Measurements from ENCODE around the gene SOX11. TPM values are rescaled to one million over a fixed set of nuclear protein-coding genes. Genes with fewer than 3 reads are reported as not detected.

Gene SOX11
- total RNA-seq, 1 experiment from 2014 or later, result not detected

DNA sequence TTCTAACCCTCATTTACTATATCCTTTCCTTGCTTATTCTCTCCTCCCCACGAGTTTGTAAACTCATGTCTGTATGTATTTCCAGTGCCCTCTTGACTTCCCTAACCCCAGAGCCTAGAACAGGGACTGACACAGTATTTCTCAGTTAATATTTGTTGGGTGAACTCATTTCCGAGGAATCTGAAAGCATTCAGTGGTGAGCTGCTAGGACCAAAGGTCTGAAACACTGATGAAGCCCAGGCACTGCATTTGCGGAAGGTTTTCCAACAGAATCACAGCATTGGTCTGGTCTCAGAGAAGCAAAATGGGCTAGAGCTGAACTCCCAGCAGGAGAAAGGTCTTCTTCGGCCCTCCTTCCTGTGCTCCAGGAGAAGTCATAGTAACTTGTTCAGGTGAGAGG is 56.8 kb downstream of the SOX11 start:
- no peak overlapping the region for H3K4me3 ChIP-seq (ENCODE audit: low read length)
- H3K9me2 ChIP-seq (replicated peaks; ENCODE audit: low read length), result no peaks in the 10 kb centered on the region
- DNase-seq (no peak), ATAC-seq (no peak)
- no peaks in the 10 kb centered on the region for H3F3A ChIP-seq (ENCODE audit: low read length, unreplicated experiment)
- H3K4me1 ChIP-seq (ENCODE audit: insufficient read depth, low read length), result no peaks in the 10 kb centered on the region
- TF ChIP-seq EZH2phosphoT487 (IDR thresholded peaks at IDR 0.05; ENCODE audit: borderline replicate concordance, low read length) (no peak), EZH2 (IDR thresholded peaks at IDR 0.05; ENCODE audit: low read length, unreplicated experiment) (no peak)
- TF ChIP-seq, protein P1, sequence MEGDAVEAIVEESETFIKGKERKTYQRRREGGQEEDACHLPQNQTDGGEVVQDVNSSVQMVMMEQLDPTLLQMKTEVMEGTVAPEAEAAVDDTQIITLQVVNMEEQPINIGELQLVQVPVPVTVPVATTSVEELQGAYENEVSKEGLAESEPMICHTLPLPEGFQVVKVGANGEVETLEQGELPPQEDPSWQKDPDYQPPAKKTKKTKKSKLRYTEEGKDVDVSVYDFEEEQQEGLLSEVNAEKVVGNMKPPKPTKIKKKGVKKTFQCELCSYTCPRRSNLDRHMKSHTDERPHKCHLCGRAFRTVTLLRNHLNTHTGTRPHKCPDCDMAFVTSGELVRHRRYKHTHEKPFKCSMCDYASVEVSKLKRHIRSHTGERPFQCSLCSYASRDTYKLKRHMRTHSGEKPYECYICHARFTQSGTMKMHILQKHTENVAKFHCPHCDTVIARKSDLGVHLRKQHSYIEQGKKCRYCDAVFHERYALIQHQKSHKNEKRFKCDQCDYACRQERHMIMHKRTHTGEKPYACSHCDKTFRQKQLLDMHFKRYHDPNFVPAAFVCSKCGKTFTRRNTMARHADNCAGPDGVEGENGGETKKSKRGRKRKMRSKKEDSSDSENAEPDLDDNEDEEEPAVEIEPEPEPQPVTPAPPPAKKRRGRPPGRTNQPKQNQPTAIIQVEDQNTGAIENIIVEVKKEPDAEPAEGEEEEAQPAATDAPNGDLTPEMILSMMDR (conservative IDR thresholded peaks at IDR 0.05; ENCODE audit: low read depth, low read length), result no peak
- no peaks in the 10 kb centered on the region for H3K36me3 ChIP-seq (ENCODE audit: low read depth, low read length)
- H2AFZ ChIP-seq (ENCODE audit: low read length), result no peak overlapping the region
- H3K27me3 ChIP-seq (ENCODE audit: low read length), result no peaks in the 10 kb centered on the region
- no TSS peak for BruUV-seq (replicated peaks)
- intact Hi-C loops (cut with micrococcal nuclease), result no loop called here
- POLR2A ChIA-PET (ENCODE audit: unreplicated experiment), result no interaction called here
- H4K20me1 ChIP-seq (ENCODE audit: low read length), result no peaks in the 10 kb centered on the region
- H3K9me3 ChIP-seq (ENCODE audit: low read length), result no peaks in the 10 kb centered on the region
- H3K27ac ChIP-seq (ENCODE audit: low read length), result no peak overlapping the region
- no peaks in the 10 kb centered on the region for H3K79me2 ChIP-seq (ENCODE audit: low read length)
- CTCF ChIA-PET, result no interaction called here
- no peak overlapping the region for H3K4me2 ChIP-seq (ENCODE audit: low read length)
- H3K9ac ChIP-seq (ENCODE audit: low read length), result no peak overlapping the region

DNA sequence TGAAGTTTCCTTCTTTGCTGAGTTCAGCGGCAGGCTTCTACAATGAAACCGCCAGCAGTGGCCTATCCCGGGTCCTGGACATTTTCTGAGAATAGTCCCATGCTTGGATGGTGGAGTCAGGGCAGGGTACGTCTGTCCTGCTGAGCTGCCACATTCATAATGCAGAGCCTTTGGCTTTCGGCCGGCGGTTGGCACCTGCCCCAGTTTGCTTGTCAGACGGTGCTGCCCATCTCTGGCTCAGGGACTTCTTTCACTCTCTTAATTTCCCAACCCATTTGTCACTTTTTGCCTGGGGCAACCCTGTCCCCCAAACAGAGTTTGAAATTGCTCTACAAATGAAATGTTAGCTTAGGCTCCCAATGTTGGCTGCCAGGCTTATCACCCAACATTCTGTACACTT is 57.2 kb downstream of the SOX11 start:
- POLR2A ChIA-PET (ENCODE audit: unreplicated experiment), result no interaction called here
- ATAC-seq (no peak), DNase-seq (no peak)
- Histone ChIP-seq H3K27ac (ENCODE audit: low read length) (no peak overlapping the region), H3K4me1 (ENCODE audit: insufficient read depth, low read length) (no peaks in the 10 kb centered on the region), H4K20me1 (ENCODE audit: low read length) (no peaks in the 10 kb centered on the region), H2AFZ (ENCODE audit: low read length) (no peak overlapping the region), H3K9me2 (replicated peaks; ENCODE audit: low read length) (no peaks in the 10 kb centered on the region), H3K27me3 (ENCODE audit: low read length) (no peaks in the 10 kb centered on the region), H3K4me3 (ENCODE audit: low read length) (no peak overlapping the region), H3K79me2 (ENCODE audit: low read length) (no peaks in the 10 kb centered on the region), H3K36me3 (ENCODE audit: low read depth, low read length) (no peaks in the 10 kb centered on the region), H3K4me2 (ENCODE audit: low read length) (no peak overlapping the region), H3K9ac (ENCODE audit: low read length) (no peak overlapping the region), H3F3A (ENCODE audit: low read length, unreplicated experiment) (no peaks in the 10 kb centered on the region), H3K9me3 (ENCODE audit: low read length) (no peaks in the 10 kb centered on the region)
- CTCF ChIA-PET, result no interaction called here
- TF ChIP-seq, protein P1 (conservative IDR thresholded peaks at IDR 0.05; ENCODE audit: low read depth, low read length), result no peak
- TF ChIP-seq EZH2 (IDR thresholded peaks at IDR 0.05; ENCODE audit: low read length, unreplicated experiment) (no peak), EZH2phosphoT487 (IDR thresholded peaks at IDR 0.05; ENCODE audit: borderline replicate concordance, low read length) (no peak)
- BruUV-seq (replicated peaks), result no TSS peak
- intact Hi-C loops (cut with micrococcal nuclease), result no loop called here
